ENCODE data around the gene VAMP4.

Gene VAMP4, protein sequence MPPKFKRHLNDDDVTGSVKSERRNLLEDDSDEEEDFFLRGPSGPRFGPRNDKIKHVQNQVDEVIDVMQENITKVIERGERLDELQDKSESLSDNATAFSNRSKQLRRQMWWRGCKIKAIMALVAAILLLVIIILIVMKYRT

DNA sequence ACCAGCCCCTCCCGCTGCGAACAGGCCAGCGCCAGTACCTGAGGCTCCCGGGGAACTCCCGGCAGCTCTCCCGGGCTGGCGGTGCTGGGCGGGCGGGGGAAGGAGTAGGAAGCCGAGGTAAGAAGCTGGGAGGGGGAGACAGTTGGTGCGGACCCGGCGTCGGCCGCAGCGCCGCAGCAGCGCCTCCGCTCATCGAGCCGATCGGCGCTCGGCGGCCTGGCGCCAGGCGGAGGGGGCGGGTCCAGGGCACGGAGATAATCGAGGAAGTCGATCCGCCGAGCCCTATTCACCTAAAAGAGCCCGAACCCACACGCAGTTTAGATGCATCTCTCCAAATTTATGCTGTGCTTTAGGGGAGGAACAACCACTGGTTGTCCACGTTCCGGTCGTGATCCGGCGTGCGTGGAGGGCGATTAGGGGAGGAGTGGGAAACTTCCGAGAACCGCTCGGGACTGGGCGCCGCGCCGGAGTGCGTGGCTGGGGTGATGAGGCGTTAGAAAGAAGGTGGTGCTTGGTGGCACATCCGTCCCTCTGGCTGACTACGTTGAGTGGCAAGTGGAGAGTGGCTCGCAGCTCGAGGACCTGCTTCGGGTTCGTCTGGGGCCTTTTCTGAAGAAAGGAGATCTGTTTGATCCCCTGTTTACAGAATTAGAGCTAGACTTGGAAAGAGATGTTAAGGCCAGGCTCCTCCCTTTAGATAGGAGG lies at the start of gene VAMP4:
TSS of gene VAMP4 (minus strand) at position 194 of the 705 bp plus-strand sequence. CDS start 3,651 bp downstream, outside the sequence.
- DNase-seq (ENCODE audit: low read depth): peak; percentile 84

DNA sequence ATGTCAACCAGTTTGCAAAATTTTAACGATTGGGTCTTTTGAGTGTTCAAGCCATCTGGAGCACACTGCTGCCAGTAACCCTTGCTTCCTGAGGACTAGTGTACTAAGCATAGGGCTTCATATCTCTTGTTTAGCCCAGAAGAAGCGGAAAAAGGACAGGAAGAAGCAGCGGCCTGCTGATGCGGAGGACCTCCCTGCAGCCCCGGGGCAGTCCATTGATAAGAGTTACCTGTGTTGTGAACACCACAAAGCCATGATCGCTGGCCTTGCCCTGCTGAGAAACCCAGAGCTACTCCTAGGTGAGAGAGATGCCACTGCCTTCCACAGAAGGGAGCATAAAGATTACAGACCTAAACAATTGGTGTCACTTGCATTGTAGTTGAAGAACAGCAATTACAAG lies 48.5 kb upstream of the VAMP4 start:
- DNase-seq (ENCODE audit: low read depth): no peak

DNA sequence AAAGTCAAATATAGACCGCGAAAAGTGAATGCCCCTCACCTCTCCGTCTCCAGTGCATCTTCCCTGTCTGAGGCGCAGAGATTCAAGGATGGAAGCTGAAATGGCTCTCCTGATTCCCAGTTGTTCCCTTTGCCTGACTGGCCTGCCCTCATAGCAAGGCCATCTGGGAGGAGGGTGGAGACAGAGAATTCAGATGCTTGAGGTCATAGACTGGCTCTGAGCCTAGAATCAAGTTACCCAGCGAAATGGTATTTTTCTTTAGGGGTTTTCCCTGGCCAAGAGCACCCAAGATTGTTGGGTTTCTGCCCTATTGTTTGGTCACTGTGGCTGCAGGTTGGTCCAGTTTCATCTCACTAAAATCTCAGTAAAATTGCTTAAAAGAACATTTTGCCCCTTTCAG lies 46.8 kb upstream of the VAMP4 start:
- peak; percentile 87 for DNase-seq (ENCODE audit: low read depth)

DNA sequence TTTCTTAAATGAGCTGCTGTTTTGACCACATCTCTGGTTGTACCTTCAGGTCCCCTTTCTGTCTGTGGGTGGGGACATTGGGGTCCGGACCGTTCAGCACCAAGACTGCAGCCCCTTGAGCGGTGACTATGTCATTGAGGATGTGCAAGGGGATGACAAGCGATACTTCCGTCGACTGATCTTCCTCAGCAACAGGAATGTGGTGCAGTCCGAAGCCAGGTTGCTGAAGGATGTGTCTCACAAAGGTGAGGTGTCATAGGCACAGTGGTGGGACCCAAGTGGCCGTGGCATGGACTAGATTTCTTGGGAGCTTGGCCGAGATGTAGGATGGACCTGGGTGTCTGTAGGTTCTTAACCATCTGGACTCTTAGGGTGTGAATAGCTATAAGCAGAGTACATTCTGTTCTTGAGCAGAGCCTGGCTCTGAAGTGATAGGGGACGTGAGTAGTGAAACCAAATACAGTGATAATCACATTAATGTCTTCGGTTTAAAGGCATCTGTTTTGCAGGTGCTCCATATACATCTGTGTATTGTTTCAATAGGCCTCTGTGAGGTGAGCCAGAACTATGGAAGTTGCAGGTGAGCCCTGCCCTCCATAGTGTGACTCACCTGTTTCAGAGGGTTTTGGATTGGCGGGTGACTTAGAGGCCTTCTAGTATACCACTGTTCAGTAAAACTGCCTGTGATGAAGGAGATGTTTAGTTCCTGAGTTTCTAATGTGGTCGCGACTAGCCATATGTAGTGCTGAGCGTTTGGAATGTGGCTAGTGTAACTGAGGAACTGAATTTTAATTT lies 46.0 kb upstream of the VAMP4 start:
- DNase-seq (ENCODE audit: low read depth): no peak

DNA sequence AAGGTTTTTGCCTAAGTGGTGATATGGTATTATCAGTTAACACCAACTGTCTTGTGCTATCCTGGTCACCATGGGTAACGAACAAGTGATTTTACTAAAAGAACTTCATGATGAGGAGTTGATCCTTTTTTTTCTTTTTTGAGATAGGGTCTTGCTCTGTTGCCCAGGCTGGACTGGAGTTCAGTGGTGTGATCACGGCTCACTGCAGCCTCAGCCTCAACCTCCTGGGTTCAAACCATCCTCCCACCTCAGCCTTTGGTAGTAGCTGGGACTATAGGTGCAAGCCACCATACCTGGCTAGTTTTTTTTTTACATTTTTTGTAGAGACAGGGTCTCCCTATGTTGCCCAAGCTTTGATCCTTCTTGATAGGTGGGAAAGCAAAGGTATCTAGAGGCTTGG lies 44.7 kb upstream of the VAMP4 start:
- no peak for DNase-seq (ENCODE audit: low read depth)

DNA sequence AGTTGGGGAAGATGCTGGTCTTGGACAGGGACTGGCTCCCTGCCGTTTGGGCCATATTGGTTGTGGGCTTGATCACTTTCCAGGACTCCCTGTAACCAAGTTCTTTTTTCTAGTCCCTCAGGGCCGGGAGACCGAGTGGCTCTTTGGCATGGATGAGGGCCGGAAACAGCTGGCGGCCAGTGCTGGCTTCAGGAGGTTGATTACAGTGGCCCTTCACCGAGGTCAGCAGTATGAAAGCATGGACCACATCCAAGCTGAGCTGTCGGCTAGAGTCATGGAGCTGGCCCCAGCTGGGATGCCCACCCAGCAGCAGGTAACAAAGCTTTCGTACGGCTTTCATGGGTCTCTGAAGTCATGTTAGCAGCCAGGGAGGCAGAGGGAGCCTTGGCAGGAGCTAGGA lies 43.9 kb upstream of the VAMP4 start:
- no peak for DNase-seq (ENCODE audit: low read depth)

DNA sequence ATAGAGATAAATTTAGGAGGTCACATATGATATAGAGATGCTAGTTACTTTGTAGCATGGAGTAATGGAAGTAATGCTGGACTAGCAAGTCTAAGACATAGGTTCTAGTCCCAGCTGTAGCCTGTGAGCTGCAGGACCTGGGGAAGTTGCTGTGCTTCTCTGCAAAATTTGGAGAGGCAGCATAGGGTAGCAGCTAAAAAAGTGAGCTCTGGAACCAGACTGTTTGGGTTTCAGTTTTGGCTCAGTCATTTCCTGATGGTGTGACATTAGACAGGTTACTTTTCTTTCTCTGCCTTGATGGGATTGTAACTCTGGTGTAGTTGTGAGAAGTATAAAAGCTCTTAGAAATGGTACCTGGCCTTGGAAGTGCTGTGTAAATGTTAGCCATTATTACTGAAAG lies 42.9 kb upstream of the VAMP4 start:
- no peak for DNase-seq (ENCODE audit: low read depth)

DNA sequence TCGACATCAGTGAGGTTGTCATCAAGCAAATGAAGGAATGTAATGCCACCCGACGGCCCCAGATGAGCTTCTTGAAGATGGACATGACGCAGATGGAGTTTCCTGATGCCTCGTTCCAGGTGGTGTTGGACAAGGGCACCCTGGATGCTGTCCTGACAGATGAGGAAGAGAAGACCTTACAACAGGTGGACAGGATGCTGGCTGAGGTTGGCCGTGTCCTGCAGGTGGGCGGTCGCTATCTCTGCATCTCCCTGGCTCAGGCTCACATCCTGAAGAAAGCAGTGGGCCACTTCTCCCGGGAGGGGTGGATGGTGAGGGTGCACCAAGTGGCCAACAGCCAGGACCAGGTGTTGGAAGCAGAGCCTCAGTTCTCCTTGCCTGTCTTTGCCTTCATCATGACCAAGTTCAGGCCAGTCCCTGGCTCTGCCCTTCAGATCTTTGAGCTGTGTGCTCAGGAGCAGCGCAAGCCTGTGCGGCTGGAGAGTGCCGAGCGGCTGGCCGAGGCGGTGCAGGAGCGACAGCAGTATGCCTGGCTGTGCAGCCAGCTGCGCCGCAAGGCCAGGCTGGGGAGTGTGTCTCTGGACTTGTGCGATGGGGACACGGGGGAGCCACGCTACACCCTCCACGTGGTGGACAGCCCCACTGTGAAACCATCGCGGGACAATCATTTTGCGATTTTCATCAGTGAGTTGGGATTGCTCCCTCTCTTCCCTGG lies 42.1 kb upstream of the VAMP4 start:
- no peak for DNase-seq (ENCODE audit: low read depth)

DNA sequence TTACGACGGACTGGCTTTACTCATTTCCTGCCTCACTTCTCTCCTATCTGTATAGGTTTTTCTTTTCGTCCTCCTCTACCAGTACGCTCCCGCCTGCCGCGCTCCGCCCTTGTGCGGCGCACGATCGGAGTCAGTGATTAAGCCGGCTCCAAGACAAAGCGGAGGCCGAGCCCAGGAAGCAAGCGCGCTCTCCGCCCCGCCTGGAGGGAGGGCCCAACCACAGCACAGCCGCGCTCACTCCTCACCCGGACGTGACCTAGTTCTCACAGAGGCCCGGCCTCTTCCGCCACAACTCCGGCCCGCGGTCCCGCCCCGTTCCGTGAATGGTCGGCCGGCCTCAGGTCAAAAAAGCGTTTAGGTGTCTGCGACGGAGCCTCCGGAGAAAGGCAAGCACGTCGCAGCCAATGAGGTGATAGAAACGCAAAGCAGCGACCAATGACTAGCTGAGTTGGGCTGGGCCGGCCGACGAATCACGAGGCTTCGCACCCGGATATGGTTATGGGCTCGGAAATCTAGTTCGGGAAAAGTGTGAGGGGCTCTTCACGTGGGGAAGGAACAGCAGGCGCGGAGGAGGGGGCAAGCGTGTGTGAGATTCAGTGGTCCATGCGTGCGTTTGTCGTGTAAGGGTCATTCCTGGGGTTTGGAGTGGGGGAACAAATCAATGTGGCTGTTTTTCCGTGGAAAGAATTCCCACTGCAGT lies 39.5 kb upstream of the VAMP4 start, which contains the start of gene METTL13:
TSS of gene METTL13 (plus strand) at position 485 of the 700 bp plus-strand sequence. CDS start 308 bp downstream, outside the sequence.
- DNase-seq (ENCODE audit: low read depth): peak; percentile 100

DNA sequence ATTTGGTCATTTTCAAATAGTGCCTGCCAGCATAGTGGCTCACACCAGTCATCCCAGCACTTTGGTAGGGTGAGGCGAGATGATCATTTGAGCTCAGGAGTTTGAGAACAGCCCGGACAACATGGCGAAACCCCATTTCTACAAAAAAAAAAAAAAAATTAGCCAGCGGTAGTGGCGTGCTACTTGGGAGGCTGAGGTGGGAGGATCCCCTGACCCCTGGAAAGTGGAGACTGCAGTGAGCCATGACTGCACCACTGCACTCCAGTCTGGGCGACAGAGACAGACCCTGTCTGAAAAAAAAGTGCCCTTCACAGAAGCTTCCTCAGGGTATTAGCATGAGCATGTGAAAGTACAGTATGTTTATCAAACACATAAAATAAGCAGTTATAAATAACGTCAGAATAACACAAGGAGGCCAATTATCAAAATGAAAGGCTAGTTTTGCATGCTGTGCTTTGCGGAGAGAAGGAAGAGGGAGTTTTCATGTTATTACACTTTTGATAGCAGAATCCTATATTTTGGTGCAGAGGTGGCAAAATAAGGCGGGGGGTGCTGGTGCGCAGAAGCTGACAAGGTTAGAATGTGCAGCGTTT lies 38.8 kb upstream of the VAMP4 start:
- peak; percentile 8 for DNase-seq (ENCODE audit: low read depth)

DNA sequence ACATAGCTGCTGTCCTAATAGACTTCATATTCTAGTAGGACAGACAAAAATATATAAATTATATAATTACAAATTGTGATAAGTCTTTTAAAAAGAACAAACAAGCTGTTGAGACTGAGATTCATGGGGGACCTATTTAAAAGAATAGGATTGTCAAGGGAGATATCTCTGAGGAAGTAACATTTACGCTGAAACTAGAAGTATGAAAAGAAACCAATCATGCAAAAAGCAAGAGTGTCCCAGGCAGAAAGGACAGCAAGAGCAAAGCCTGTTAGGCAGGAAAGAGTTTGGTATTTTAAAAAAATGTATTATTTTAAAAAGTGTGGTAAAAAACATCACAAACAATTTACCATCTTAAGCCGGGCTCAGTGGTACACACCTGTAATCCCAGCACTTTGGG lies 30.4 kb upstream of the VAMP4 start:
- no peak for DNase-seq (ENCODE audit: low read depth)

DNA sequence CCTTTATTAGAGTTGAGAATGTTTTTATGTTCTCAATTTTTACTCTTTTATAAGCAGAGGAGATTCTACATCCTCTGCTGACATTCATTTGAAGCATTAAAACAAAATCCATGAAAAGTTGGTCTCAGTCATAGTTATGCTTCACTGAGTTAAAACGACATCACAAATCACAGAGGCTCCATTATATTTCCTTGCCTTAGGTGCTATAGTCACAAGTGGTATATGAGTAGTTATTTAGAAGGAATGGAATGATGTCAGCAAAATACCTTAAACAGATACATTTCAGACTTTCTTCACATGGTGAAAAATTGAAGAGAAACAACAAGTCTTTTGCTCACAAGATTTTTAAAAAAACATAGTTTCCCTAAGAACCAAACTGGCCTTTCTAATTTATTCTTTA lies 27.9 kb upstream of the VAMP4 start:
- no peak for DNase-seq (ENCODE audit: low read depth)

DNA sequence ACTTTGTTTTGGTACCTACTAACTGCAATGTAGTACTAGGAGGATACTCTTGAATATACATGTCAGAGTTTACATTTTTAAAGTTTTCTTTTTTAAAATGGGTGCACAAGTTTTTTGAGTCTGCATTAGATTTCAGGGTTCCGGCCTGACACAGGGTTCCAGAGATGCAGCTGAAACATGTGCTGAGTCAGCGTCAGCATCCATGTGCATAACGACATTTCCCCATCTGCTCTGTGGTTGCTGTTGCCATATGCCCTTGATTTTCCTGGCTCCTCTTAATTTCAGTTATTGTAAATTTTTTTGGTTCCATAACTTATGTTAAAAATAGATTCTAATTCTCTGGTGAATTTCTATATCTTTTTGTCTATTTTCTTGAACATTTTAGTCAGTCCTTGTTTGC lies 27.3 kb upstream of the VAMP4 start:
- no peak for DNase-seq (ENCODE audit: low read depth)

DNA sequence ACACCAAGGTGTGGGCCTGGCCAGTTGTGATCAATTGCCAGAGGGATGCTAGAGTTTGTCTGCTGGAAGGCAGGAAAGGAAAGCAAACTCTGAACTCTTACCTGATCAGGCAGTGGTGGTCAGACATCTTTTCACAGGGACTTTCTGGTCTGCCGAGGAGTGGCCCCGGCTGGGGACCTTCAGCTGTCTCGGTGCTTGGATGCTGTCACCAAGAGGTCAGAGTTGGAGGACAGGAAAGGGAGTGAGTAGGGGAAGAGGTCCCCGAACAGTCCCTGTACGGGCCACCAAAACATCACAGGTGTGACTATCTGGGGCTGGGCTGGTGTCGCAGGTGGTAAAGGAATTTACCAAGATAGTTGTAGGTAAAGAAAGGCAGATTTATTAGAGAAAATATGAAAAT lies 21.9 kb upstream of the VAMP4 start:
- DNase-seq (ENCODE audit: low read depth): no peak

DNA sequence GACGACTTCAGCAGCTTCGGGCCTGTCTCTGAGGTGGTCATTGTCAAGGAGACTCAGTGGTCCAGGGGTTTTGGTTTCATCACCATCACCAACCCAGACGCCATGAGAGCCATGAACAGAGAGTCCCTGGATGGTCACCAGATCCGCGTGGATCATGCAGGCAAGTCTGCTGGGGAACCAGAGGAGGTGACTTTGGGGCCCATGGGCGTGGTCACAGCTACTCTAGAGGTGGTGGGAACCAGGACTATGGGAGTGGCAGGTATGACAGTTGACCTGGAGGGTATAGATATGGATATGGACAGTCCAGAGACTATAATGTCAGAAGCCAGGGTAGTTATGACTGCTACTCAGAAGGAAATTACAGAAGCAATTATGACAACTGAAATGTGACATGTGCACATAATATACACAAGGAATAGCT lies 20.3 kb upstream of the VAMP4 start:
- DNase-seq (ENCODE audit: low read depth): no peak

DNA sequence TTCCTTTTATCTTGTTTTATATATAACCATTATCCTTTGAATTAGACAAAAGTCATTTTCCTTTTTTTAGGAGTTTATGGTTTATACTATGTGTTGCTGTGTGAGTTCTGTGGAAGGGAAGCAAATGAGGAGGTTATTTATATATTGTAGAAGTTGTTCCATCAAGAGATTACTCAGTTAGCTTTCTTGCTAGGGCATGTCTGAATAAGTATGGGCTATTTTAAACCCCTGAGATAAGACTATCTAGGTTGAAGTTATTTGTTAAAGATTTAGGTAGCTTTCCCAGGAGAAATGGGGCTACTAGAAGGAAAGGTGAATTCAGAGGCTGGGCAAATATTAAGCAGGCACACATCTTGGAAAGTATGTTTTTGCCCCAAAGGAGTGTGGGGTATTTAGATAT lies 16.1 kb upstream of the VAMP4 start:
- no peak for DNase-seq (ENCODE audit: low read depth)

DNA sequence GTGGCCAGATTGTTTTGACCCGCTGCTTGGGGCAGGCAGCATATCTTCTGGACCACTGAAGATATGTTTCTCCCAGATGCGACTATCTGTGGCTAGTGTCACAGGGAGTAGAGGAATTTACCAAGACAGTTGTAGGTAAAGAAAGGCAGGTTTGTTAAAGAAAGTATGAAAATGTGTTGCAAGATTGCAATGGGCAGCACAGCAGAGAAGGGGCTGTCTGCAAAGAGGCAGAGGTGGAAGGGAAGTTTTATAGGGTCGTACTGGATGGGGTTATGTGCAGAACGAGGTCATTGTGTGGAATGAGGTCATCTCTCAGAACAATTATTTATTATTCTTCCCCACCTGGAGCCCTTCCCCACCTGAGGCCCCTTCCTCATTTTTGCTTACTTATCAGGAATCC lies 15.0 kb upstream of the VAMP4 start:
- no peak for DNase-seq (ENCODE audit: low read depth)

DNA sequence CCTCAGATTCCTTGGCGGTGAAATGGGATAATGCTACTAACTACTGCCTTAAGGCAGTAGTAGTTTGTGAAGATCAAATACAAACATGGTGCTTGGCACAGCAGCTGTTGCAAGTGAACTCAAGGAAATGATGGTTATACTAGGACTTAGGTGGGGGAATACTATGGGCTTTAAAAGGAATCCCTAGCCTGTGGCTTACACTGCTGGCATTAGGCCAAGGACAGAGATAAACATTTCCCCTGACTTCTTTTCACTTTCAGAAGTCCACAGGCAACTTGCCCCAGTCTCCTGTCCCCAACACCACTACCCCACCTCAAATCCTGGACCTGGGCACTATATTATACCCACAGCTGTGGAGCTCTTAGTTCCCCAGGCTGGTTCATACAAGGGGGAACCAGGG lies 13.1 kb upstream of the VAMP4 start:
- DNase-seq (ENCODE audit: low read depth): peak; percentile 57

DNA sequence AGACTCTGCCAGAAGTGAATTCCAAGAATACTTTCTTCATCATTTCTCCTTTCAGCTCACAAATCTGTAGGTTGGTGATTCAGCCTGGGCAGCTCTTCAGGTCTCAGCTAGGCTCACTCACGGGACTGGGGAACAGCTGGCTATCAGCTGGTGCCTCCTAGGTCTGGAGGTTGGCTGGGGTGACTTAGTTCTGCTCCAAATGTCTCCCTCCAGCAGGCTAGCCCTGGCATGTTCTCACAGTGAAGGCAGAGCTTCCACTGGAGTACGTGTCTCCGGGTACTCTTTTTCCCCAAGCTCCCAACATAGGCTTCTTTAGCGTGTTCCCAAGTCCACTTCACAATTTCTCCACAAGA lies 12.5 kb upstream of the VAMP4 start:
- DNase-seq (ENCODE audit: low read depth): peak; percentile 83

DNA sequence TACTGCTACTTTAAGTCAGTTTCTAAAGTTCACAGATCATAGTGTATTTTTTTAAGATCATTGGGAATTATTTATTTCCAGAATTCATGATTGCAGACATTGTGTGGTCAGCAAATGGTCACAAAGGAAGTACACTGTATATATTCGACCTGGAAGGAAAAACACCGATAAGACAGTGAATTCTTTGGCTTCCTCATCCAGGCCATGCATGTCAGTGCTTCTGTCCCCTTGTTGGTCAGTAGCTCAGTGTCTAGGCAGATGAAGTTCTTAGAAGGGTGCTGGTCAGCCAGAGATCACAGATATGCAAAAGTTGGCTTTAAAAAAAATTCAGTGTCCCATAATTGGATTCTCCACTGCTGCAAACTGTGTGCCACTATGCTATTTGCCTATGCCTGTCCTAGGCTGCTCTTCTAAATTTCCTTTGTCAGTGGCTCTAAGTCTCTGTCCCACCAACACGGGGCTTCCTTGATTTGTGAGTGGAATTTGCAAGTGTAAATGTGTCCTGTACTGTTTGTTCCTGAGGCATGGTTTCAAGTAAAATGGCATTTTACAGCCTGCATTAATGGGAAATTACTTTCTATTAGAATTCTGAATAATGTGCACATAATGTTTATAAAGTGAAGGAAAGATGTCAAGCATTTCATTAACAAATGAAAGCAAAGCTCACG lies 12.0 kb upstream of the VAMP4 start:
- peak; percentile 5 for DNase-seq (ENCODE audit: low read depth)

DNA sequence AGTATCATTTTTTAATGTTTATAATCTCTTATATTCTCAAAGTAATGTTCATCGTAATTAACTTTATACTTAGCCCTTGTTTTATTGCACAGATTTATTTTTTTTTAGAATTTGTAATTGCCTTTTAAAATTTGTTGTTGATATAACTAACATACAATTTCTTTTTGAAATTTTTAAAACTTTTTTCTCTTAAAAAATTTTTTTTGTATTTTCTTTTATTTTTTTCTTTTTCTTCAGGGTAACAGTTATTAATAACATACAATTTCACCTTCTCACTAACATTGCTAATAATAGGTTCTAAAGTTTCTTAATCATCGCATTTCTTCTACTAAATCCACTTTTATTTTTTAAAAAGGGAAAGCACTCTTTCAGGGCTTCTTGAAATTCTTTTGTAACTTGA lies 11.3 kb upstream of the VAMP4 start:
- no peak for DNase-seq (ENCODE audit: low read depth)

All from iris pigment epithelial cell (primary cell).